HG03432 (cell line): ENCODE measurements around the gene SYTL3.

Experiments
- ATAC-seq: cut with Tn5 transposase; IDR thresholded peaks from one replicate; pipeline ENCODE4 v1.9.1; 2021; ENCODE audit warnings: mild to moderate bottlenecking, moderate library complexity; ENCODE audit not compliant: unreplicated experiment

Gene SYTL3

DNA sequence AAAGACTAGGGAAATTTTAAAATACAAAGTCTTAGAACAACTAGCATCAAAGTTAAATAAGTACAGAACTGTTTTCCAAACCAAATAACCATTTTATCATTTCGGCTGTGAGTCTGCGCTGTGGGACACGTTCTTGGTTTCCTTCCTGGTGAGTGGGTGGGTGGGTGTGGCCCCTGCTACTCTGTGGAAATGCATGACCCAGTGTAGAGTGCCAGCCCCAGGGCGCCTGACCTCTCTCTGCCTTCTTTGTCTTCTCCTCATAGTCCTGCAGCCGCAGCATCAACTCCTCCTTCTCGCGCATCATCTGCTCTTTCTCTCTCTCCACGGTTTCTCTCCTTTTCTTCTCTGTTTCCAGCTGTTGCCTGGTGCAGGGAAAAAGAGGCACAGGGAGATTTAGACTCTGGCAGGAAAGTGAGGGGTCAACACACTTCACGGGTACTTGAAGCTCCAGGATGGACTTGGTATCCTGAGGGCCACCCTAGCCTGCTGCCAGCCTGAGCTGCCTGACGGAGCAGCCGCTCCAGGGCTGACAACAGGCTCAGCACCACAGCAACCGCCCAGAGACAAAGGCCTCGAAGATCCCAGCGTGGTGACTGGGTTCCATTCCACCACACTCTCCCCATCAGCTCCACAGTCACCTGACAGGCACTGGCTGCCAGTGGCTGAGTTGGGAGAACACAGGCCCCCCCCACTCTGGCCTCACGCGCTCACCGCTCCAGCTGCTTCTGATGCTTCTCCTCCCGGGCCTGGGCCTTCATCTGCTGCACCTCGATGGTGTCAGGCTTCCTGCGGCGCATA is 120.9 kb downstream of the SYTL3 start:
- ATAC-seq = no peak

DNA sequence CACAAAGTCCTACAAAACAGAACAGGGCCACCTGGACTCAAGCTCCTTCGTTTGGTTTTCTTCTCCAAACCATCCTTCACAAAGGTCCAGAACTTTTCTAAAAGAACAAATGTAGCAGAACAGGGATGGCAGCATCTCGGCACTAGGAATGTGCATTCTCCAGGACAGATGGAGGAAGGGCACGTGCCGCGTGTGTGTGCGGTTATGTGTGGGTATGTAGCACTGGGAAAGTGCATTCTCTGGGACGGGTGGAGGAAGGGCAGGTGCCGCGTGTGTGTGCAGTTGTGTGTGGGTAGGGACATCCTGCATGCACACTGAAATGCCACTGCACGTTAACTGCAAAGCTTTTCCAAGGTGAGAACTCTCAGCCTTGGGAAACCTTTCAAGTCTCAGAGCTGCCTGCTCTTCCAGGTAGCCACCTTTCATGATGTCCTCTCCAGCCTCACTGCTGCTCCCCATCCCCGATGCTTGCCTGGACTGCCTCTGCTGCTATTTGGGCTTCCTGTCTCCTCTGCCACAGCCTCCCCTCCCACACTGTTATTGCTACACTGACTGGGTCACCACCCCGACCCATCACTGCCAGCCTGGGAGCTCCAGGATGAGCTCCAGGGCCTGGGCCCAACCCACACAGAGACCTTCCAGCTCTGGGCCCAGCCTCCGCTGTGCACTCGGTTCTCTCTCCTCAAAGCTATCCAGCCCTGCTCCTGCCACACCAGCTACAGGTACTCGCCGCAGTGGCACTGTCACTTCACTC is 121.7 kb downstream of the SYTL3 start:
- no peak for ATAC-seq

DNA sequence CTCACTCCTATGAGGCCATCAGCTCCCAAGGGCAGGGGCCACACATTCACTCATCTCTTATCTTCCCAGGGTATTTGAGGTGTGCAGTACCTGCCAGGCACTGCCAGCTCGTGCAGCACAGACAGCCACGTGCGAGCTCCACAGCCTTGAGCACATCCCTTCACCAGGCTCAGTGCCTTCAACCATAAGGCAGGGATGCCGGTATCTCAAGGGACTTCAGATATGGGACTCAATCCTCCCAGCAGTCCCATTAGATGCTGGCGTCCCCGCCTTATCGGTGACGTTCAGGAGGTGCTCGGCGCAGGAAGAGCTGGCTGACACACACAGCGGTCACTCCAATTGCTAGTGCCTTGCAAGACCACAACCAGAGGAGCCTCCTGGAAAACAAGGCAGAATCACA is 122.3 kb downstream of the SYTL3 start:
- ATAC-seq = no peak

DNA sequence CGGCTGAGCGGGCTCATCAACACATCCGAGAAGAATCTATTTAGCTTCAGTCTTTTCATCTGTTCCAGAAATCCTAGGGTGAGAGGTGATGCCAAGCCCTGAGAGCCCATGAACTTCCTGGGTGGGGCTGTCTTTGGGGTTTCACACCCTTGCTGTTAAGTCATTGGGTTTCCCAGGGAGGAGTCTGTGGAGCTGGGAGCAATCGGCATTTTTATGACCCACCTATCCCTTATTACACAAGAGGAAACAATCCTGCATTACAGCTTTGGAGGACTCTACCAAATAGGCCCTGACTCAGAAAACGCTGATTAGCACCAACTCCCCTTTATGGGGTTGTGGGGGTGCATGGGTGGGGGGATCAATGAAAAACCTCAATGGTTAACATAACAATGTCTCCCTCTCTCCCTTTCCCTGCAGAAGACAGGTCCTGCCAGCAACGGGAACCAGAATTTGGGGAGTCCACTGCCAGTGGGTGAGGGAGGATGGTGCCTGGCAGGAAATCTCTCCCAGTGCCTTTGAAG is 123.1 kb downstream of the SYTL3 start:
- ATAC-seq = no peak

DNA sequence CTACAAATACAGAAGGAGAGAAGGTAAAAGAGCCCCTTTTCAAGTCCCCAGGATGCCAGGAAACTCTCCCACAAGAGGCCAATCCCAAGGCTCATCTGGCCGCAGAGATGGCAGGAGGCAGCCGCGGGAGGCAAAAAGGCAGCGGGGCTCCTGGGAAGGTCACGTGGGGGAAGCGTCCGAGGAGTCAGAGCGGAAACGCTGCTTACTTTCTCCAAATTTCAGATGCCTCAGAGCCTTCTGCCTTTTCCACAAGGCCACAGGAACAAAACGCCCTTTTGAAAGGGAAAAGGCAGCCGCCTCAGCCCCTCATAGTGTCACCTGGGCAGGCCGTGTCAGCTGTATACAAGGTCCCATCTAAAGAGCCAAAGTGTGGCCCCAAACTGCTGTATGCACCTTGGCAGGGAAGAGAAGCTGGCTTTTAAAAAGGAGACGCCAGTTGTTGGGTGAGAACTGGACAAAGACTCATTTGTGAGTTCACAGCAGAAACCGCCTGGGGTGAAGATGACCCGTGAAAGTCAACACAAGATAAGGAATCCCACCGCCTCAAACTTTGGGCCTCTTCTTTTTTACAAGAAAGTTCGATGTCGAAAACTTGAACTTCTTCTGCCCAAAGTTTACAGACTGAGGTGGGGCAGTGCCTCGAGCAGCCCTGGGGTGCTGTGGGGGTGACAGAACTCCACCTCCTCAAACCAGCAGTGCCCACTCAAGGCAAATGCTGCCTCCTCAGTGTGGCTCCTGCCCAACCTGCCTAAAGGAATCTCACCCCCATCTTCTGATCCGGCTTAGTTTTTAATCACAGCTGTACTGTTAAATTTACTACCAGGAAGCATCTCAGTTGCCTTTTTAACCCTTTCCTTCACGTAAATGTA is 124.0 kb downstream of the SYTL3 start:
- no peak for ATAC-seq

DNA sequence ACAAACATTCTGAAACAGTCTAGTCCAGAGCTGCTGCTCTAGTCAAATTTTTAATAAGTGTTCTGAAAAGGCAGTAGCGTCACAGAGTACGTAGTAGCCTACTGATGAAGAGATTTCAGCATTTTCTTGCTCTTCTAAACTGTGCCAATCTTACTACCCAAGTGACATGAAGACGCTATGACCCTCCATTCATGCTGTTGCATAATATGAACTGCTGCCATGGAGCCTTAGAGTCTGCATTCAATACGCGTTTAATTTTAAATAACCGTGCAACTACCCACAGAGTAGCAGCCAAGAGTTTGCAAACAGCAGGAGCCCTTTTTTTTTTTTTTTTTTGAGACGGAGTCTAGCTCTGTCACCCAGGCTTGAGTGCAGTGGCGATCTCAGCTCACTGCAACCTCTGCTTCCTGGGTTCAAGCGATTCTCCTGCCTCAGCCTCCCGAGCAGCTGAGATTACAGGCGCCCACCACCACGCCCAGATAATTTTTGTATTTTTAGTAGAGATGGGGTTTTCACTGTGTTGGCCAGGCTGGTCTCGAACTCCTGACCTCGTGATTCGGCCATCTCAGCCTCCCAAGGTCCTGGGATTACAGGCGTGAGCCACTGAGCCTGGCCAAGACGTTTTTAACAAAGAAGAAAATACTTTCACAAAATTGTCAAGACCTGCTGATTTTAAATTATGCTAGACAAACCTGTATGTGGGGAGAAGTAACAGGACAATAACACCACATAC is 125.0 kb downstream of the SYTL3 start:
- no peak for ATAC-seq

DNA sequence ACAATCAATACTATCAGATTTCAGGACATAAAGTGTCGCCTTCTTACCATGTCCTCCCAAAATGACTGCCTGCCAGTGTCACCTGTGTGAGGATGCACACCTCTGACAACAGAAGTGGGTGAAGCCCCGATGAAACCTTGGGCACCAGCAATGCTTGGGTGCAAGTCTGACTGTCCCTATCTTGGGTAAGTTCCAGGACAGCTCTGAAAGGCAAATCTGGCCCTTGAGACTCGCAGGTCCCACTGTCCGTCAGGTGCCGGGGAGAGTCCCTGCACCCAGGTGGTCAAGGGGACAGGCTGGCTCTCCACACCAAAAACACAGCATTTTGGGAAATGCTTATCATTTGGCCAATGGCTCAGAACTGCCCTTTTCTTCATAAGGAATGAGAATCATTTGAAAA is 126.0 kb downstream of the SYTL3 start:
- no peak for ATAC-seq

DNA sequence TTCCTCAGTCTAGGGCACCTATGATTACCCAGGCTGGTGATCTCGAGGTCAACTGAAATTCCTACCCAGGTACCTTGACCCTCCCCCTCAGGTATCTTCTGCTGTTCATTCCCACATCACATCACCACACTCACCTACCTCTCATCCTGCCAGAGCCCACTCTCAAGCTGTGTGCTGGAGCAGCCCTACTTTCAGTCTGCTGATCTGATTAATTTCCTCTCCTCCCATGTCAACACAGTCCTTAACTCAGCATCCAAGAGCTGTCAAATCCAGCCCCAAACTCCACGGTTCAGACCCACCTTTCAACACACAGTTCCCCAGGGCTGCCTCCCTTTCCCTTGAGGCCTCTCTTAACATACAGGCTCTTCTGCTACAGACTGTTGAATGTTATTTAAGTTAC is 126.9 kb downstream of the SYTL3 start:
- no peak for ATAC-seq

DNA sequence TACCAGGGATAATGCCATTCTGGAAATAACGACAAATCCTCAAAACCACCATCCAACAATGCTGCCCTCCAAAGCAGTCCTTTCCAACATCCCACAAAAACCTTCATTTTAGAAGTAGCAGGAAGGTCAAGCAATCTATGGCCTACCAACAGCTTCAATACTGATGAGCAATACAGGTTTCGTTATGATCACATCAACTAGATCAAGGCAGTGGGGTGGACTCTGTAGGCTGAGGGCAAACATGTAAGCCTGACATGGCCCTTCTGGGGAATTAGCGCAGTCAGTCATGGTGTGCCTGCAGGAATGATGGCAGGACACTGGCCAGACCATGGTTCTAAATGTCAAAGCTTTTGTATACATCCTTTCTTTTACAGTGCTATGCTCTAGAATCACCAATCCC is 127.7 kb downstream of the SYTL3 start:
- no peak for ATAC-seq

DNA sequence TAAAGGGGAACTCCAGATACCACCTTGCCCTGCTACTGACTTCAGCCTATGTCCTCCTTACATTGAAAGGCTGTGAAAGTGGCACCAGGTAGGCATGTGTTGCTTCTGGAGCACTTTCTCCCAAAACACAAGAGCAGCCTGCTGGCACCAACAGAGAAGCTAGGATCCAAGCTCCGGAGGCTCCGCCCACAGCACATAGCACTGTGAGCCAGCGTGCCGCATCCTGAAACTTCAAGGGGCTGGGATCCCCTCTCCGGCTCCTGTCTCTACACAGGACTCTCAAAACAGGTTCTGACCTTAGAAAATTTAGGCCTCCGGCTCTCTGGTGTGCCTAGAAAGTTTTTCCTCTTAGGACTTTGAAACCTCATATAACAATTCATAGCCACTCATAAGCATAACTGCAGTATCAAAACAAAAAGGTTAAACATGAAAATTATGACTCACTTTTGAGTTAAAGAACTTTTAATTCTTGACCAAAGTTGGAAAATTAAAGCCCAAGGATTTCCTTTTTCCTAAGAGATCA is 128.2 kb downstream of the SYTL3 start:
- no peak for ATAC-seq

DNA sequence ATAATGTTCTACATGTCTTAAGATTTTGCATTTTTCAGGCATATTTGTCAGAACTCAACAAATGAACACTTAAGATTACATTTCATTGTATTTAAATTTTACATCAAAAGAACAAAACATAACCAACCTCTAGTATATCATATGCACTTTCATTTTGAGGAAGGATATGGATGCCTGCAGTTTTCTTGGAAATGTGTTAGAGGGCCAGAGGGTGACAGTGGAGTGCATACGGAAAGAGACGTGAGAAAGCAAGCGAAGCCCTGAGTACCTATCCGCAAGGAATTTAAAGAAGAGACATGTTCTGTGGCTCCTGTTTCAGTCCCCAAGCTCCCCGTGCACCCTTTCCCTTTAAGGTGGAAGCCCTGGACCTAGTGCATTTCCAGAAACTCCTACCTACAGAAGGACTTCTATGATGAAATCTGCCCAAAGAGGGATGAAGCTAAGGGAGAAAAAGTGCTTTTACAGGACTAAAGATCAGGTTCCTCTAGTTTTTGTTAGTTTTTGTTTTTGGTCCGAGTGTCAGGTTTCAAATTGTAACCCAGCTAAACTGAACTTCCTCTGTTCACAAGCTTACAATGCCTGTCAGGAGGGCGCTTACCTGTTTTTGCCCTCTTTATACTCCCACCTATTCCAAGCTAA is 130.5 kb downstream of the SYTL3 start:
- no peak for ATAC-seq

DNA sequence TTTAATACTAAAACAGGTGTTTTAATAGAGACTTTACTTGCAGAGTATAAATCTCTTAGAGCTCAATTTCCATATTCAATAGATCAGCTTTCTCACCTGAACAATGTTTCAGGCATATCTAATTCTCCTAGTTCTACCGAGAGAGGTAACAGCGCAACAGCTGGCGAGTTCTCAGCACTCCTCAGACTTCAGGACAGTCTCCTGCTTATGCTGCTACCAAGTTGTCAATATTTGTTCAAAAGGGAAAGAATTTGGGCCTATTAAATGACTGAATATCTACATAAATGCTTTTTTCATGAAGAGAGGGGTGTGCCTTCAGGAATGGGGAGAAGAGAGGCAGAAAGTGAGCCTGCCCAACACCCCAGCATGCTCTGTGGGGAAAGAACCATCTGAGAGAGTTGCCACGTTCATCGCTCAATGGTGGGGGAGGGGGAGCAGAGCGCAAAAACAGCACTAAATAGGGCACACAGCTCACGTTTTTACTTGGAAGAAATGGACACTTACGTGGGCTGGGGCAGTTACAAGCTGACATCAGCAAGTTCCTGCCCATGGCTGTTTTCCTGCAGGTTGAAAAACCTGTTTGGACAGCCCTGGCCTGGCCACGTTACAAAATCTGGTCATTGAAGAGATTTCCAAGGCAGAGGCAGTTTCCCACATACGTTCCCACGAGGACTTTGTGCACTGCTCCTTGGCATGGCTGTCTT is 131.3 kb downstream of the SYTL3 start:
- ATAC-seq = no peak

DNA sequence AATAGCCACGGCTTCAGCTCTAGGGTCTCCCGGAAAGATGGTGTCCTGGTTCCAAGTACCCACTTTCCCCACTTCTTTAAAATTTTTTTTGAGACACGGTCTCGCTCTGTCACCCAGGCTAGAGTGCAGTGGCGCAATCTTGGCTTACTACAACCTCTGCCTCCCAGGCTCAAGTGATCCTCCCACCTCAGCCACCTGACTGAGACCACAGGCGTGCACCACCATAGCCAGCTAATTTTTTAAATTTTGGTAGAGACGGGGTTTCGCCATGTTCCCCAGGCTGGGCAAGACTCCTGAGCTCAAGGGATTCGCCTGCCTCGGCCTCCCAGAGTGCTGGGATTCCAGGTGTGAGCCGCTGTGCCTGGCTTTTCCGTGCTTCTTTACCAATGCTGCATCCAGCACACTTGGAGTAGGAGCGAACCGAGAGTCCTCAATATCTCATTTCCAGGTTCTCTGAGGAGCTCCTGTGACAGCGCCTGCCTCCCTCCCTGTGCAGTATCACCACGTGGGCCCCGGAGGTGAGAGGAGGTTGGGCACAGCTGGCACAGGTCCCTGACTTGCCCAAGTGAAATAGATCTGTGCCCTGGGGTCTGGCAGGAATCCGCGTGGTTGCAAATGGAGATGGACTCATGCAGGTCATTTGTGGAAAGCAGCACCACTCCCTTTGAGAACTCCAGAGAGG is 132.0 kb downstream of the SYTL3 start:
- no peak for ATAC-seq

DNA sequence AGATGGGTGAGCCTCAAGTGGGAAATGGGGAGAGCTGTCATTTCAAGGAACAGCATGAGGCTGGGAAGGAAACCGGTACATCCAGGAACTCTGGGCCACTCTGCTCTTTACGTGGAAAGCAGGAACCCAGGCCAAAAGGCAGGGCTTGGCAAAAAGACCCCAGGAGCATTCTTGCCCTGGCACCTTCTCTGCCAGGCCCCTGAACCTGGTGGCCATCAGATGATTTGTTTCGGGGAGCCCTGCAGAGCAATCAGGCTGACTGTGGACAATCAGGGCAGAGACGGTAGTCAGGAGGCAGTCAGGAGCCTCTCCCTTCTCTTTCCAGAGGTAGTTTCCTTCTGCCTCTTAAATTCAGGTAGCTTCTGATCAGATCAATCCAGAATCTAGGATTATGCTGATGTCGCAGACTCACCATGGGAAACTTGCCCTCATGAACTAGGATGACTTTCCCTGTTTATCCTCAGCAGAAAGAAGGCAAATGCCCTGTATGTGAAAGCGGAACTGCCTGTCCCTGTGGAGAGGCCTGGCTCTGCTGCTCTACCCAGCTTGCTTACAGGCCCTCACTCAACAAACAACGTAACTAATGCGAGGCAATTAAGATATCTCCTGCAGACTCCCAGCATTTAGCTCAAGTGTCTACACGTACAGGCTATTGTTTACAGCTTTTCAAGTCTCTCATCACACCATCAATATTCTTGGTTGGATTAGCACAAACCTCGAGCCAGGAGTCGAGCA is 132.7 kb downstream of the SYTL3 start:
- no peak for ATAC-seq

DNA sequence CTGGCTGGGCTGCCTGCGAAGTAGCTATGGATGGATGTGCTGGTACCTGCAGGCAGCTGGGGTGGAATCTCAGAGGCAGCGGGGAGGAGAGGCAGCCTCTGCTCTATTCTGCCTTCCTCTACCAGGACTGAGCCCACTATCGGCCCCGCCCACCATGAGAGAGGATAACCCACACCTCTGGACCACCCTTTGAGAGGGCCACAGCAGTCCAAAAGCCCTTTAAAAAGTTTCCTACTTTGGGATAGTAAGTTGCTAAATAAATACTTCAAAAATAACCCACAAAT is 133.3 kb downstream of the SYTL3 start:
- ATAC-seq = no peak

DNA sequence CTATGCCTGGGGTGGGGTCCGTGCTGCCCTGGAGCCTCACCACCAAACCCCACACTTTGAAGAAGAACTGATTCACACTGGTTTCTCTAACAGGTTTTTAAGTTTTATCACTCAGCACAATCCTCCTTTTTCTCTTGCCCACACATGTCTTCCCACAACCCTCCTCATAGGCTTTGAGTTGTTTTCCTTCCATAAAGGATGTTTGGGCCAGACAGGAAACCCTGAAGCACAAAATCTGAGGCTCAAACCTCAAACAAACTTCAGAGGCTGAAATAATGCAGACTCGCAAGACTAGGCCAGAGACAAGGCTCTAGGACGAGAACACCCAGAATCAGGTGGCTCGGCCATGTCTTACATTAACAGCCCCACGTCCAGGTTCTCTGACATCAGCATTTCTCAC is 134.0 kb downstream of the SYTL3 start:
- ATAC-seq = no peak

DNA sequence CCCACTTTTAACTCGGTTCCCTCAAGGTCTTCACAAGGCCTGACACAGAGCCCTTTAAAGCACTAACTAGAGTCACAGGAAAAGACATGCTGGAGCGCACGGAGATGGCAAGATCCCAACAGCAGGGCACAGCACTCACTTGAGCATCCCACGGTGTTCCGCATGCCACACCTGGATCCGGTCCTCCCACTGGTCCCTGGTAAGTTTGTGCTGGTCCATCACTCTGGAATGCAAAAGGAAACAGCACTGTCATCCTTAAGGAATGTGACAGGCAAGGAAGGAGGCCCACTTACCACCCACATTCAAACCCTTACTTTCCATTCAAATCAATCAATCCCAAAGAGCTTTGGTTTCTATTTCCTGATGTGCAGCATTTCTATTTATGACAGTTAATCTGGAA is 134.7 kb downstream of the SYTL3 start:
- ATAC-seq = no peak

DNA sequence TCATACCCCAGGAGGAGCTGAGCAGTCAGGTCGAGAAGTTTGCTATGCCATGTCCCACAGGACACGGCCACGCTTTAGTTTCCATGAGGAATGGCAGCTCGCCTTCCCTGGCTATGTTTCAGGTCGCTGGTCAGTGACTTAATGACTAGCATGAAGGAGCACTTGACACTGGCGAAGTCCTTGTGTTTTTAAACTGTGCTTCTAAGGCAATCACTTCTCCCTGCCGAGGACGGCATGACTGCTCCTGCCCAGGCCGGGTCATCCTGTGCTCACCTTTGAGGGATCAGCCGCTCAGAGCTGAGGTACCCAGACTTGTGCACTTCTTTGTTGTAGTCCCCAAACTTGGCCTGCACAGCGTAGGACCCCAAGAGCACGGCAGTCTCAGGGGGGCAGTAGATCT is 135.2 kb downstream of the SYTL3 start:
- ATAC-seq = no peak
